ENCODE measurements around the gene CGN. TPM values are rescaled to one million over a fixed set of nuclear protein-coding genes. Genes with fewer than 3 reads are reported as not detected.
A peak's percentile ranks its signal among the peaks of the same experiment; 100 is the strongest.

The CGN gene
- total and polyA plus RNA-seq, 2 donors (not counting 1 experiment from before 2014, with no cell fraction given): 0.17 TPM

GRCh38 chr1:151515265-151515664 lies 4.1 kb downstream of the CGN start:
- no peak overlapping the region for H3K4me3 ChIP-seq (replicated peaks in 1 of 4; ENCODE audit: control extremely low read depth in 1 of 4, insufficient read depth in 1 of 4, low read depth in 3 of 4, low read length in 4 of 4)
- no peaks in the 10 kb centered on the region for H4K20me1 ChIP-seq (ENCODE audit: control insufficient read depth, extremely low read depth, insufficient read depth, low read length)
- DNase-seq (ENCODE audit: low read depth in 2 of 2): no peak
- H2AFZ ChIP-seq (ENCODE audit: low read length): no peak overlapping the region
- H3K27ac ChIP-seq (ENCODE audit: insufficient read depth, low read length): no peak overlapping the region
- H3K9ac ChIP-seq (ENCODE audit: insufficient read depth, low read length): no peak overlapping the region
- no peaks in the 10 kb centered on the region for H3K79me2 ChIP-seq (ENCODE audit: control insufficient read depth, insufficient read depth, low read length)
- TF ChIP-seq CTCF (conservative IDR thresholded peaks at IDR 0.05 in 1 of 2, IDR thresholded peaks at IDR 0.05 in 1 of 2; ENCODE audit: low read depth in 1 of 2, low read length in 2 of 2) (no peak), EZH2 (IDR thresholded peaks at IDR 0.05; ENCODE audit: low read length, missing control alignments) (no peak)
- no peaks in the 10 kb centered on the region for H3K27me3 ChIP-seq (ENCODE audit: control insufficient read depth, insufficient read depth, low read length)
- no peaks in the 10 kb centered on the region for H3K36me3 ChIP-seq (ENCODE audit: control insufficient read depth, insufficient read depth, low read length)
- H3K4me1 ChIP-seq (ENCODE audit: control insufficient read depth, extremely low read depth, insufficient read depth, low read length): peaks cover 2% of the 10 kb centered on the region
- no peak overlapping the region for H3K4me2 ChIP-seq (ENCODE audit: extremely low read depth, insufficient read depth, low read length)
- H3K9me3 ChIP-seq (ENCODE audit: control insufficient read depth, insufficient read depth, low read depth, low read length): no peaks in the 10 kb centered on the region

DNA sequence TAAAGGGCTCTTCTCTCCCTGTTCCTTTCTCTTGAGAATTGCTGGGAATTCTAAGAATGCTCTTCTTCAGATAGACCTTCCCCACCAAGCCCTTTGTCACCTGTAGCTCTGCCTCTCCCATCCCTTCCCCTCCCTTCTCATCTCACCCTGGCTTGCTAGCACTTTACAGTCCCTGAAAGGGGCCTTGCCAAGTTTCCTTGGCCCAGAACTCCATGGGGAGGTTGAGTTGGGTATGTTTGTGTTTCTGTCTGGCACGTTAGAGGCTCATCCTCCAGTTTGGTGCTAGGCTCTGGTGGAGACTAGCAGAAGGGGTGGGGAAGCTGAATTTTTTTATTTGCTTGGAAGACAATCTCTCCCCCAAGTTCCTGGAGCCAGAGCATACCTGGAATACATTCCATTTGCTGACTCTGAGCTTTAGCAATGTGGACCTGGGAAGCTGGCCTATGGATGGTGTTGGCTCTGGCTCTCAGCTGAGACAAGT lies 4.9 kb downstream of the CGN start:
- Histone ChIP-seq H3K4me3 (replicated peaks in 1 of 4; ENCODE audit: control extremely low read depth in 1 of 4, insufficient read depth in 1 of 4, low read depth in 3 of 4, low read length in 4 of 4) (no peak overlapping the region), H2AFZ (ENCODE audit: low read length) (no peak overlapping the region), H4K20me1 (ENCODE audit: control insufficient read depth, extremely low read depth, insufficient read depth, low read length) (no peaks in the 10 kb centered on the region), H3K27ac (ENCODE audit: insufficient read depth, low read length) (no peak overlapping the region), H3K27me3 (ENCODE audit: control insufficient read depth, insufficient read depth, low read length) (no peaks in the 10 kb centered on the region), H3K4me1 (ENCODE audit: control insufficient read depth, extremely low read depth, insufficient read depth, low read length) (peaks cover 2% of the 10 kb centered on the region), H3K9me3 (ENCODE audit: control insufficient read depth, insufficient read depth, low read depth, low read length) (no peaks in the 10 kb centered on the region), H3K4me2 (ENCODE audit: extremely low read depth, insufficient read depth, low read length) (no peak overlapping the region), H3K36me3 (ENCODE audit: control insufficient read depth, insufficient read depth, low read length) (no peaks in the 10 kb centered on the region), H3K9ac (ENCODE audit: insufficient read depth, low read length) (no peak overlapping the region), H3K79me2 (ENCODE audit: control insufficient read depth, insufficient read depth, low read length) (no peaks in the 10 kb centered on the region)
- no peak for TF ChIP-seq EZH2 (IDR thresholded peaks at IDR 0.05; ENCODE audit: low read length, missing control alignments)
- TF ChIP-seq CTCF (conservative IDR thresholded peaks at IDR 0.05 in 1 of 2, IDR thresholded peaks at IDR 0.05 in 1 of 2; ENCODE audit: low read depth in 1 of 2, low read length in 2 of 2): no peak
- peak in 1 of 2 donors; percentile 17 for DNase-seq (ENCODE audit: low read depth in 2 of 2)

GRCh38 chr1:151518431-151518830 lies 7.2 kb downstream of the CGN start:
- Histone ChIP-seq H3K79me2 (ENCODE audit: control insufficient read depth, insufficient read depth, low read length) (no peaks in the 10 kb centered on the region), H3K9me3 (ENCODE audit: control insufficient read depth, insufficient read depth, low read depth, low read length) (no peaks in the 10 kb centered on the region), H3K27me3 (ENCODE audit: control insufficient read depth, insufficient read depth, low read length) (peaks cover 2% of the 10 kb centered on the region), H4K20me1 (ENCODE audit: control insufficient read depth, extremely low read depth, insufficient read depth, low read length) (no peaks in the 10 kb centered on the region), H3K36me3 (ENCODE audit: control insufficient read depth, insufficient read depth, low read length) (no peaks in the 10 kb centered on the region), H3K27ac (ENCODE audit: insufficient read depth, low read length) (no peak overlapping the region), H2AFZ (ENCODE audit: low read length) (no peak overlapping the region), H3K4me1 (ENCODE audit: control insufficient read depth, extremely low read depth, insufficient read depth, low read length) (no peaks in the 10 kb centered on the region), H3K4me2 (ENCODE audit: extremely low read depth, insufficient read depth, low read length) (no peak overlapping the region), H3K4me3 (replicated peaks in 1 of 4; ENCODE audit: control extremely low read depth in 1 of 4, insufficient read depth in 1 of 4, low read depth in 3 of 4, low read length in 4 of 4) (no peak overlapping the region), H3K9ac (ENCODE audit: insufficient read depth, low read length) (no peak overlapping the region)
- no peak for DNase-seq (ENCODE audit: low read depth in 2 of 2)
- TF ChIP-seq CTCF (conservative IDR thresholded peaks at IDR 0.05 in 1 of 2, IDR thresholded peaks at IDR 0.05 in 1 of 2; ENCODE audit: low read depth in 1 of 2, low read length in 2 of 2) (no peak), EZH2 (IDR thresholded peaks at IDR 0.05; ENCODE audit: low read length, missing control alignments) (no peak)

All from fibroblast of lung (primary cell).